ENCODE measurements around the gene RBM19.

RBM19 gene

DNA sequence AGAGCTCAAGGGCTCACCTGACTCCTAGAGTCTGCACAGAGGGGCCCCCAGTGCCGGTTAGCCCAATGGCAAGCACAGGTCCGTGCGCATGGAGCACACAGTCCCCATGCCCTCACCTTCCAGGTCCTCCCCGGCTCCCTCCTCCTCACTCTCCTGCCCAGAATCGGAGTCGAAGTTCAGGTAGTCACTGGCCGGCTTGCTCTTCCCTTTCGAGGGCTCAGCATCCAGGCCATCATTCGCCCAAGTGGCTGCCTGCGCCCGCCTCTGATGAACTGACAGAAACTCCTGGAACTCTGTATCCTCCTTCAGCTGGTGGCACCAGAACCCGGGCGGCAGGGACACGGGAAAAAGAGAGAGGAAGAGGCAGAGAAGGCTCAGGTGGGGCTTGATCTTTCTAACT lies 7.0 kb downstream of the RBM19 start:
- H3K4me3 ChIP-seq (ENCODE audit: low read depth, low read length), result no peak overlapping the region
- TF ChIP-seq, protein P1, sequence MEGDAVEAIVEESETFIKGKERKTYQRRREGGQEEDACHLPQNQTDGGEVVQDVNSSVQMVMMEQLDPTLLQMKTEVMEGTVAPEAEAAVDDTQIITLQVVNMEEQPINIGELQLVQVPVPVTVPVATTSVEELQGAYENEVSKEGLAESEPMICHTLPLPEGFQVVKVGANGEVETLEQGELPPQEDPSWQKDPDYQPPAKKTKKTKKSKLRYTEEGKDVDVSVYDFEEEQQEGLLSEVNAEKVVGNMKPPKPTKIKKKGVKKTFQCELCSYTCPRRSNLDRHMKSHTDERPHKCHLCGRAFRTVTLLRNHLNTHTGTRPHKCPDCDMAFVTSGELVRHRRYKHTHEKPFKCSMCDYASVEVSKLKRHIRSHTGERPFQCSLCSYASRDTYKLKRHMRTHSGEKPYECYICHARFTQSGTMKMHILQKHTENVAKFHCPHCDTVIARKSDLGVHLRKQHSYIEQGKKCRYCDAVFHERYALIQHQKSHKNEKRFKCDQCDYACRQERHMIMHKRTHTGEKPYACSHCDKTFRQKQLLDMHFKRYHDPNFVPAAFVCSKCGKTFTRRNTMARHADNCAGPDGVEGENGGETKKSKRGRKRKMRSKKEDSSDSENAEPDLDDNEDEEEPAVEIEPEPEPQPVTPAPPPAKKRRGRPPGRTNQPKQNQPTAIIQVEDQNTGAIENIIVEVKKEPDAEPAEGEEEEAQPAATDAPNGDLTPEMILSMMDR (IDR thresholded peaks at IDR 0.05; ENCODE audit: low read depth, low read length), result no peak

DNA sequence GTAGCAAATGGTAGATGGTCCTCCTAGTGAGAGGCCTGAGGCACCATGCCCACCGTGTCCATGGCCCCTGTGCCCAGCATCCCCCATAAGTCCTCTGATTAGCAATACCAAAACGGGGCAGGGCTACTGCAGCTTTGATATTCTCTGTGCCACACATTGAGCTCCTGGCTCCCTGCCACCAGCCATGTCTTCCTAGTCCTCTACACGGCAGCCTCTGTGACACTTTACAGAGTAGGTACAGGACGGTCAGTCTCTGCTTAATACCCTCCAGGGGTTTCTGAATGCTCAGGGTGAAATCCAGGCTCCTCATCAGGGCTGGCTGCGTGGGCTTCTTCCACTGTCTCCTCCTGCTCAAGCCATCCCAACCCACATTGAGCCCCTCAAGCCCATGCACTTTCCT lies 8.0 kb downstream of the RBM19 start:
- H3K4me3 ChIP-seq (ENCODE audit: low read depth, low read length), result no peak overlapping the region
- TF ChIP-seq, protein P1 (IDR thresholded peaks at IDR 0.05; ENCODE audit: low read depth, low read length), result no peak

DNA sequence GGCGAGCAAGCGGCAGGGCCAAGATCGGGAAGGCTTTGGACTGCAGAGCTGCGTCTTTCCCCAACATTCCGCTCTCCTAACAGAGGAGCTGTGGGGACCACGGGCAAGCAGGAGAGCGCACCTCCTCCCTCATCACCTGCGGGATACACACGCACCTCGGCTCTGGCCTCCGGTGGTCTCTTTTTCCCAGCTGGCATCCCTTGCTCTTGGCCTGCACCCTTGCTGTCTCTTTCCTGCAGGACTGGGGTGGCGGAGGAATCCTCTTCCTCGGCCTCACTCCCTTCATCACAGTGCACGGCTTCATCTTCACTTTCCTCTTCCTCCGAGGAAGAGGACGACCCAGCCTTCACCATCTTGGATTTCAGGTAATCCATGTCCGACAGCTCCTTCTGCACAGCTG lies 8.5 kb downstream of the RBM19 start:
- TF ChIP-seq, protein P1 (IDR thresholded peaks at IDR 0.05; ENCODE audit: low read depth, low read length), result no peak
- no peak overlapping the region for H3K4me3 ChIP-seq (ENCODE audit: low read depth, low read length)

DNA sequence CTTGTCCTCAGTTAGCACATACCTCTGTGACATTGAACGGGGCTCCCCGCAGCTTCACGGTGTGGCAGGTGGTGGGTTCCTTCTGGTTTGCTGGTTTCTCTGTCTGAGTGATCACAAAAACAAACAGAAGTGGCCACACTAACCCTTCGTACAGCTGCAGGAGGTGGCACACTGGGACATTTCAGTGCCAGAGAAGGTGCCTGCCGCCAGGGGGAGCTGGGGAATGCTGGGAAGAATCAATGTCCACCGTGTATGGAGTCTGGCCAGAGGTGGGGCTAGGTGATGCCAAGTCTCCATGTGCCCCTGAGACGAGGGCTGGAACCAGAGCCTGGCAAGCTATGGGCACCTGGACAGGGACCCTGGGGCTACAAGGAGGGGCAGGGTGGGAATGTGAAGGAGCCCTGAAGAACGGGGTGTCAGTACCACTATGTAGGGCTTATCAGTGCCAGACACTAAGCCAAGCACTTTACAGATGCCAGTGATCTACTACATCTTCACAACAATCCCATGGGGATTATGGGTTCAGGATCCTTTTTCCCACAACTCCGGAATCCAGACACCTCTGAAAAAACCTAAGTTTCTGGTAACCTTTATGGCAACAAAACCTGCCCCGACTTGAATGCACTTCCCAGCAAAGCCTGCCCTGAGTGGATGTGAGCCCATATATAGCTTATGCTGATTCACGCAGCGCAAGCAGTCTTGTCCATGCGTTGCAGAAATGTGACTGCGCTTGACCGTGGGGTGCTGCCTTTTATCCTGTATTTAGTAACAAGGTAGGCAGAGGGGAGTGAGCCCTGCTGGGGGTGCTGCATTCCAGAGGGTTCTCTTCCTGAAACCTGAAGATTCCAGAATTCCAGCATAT lies 10.8 kb downstream of the RBM19 start:
- TF ChIP-seq, protein P1 (IDR thresholded peaks at IDR 0.05; ENCODE audit: low read depth, low read length), result peak; percentile 69

DNA sequence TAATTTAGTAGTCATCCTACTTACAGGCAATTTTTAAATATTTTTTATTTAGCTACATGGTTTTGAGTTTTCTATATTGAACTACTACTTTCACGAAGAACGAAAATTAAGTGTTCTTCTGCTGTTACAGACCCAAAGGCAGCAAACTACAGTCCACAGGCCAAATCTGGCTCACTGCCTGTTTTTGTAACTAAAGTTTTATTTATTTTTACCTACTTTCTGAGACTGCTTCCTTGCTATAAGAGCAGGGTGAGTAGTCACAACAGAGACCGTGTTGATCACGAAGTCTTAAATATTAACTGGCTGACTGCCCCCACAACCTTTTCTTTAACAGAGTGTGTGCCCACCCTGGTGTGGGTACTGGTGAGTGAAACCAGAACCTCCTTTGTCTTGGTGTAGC lies 11.6 kb downstream of the RBM19 start:
- H3K4me3 ChIP-seq (ENCODE audit: low read depth, low read length), result no peak overlapping the region
- TF ChIP-seq, protein P1 (IDR thresholded peaks at IDR 0.05; ENCODE audit: low read depth, low read length), result no peak

More for the DNA sequence above, 10.8 kb downstream of the RBM19 start:
- no peak overlapping the region for H3K4me3 ChIP-seq (ENCODE audit: low read depth, low read length)

DNA sequence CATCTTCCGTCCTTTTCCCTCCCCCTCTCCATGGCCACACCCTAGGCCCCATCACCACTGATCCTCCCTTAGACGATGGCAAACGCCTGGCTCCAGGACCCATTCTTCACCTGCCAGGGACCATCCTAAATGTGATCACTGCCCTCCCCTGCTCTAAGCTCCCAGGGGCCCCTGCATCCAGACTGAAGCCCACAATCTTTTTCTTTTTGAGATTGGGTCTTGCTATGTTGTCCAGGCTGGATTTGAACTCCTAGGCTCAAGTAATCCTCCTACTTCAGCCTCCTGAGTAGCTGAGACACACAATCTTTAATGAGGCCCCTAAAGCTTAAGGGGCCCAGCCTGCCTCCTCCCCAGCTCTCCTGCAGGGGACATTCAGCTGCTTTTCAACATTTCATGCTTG lies 15.3 kb downstream of the RBM19 start:
- TF ChIP-seq, protein P1 (IDR thresholded peaks at IDR 0.05; ENCODE audit: low read depth, low read length), result no peak
- no peak overlapping the region for H3K4me3 ChIP-seq (ENCODE audit: low read depth, low read length)
